ENCODE data around the gene JPH3.
A peak's percentile ranks its signal among the peaks of the same experiment; 100 is the strongest.

JPH3 gene

DNA sequence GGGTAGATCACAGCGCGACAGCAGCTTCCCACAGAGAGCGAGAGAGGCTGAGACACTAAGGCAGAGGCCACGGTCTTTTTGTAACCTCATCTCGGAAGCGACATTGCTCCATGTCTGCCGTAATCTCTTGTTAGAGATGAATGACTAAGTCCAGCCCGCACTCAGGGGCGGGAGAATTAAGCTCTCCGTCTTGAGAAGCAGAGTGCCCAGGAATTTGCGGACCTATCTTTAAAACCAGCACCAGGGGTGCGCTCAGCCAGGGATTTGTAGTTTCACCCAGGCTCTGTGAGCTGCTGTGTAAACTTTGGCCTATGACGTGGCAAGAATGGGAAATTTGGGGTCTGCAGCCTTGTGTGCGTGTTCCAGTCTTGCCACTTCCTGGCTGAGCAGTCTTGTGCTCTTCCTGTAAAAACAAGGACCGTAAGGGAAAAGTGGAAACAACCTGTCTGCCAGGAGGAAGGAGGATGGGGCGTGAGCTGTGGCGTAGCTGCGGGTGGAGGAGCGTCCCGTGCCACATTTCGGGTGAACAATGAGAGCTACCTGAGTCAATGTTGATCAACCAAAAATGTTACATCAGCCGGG is 16.0 kb upstream of the JPH3 start:
- peaks cover 20% of the 10 kb centered on the region for H3K27me3 ChIP-seq (replicated peaks; ENCODE audit: control insufficient read depth, insufficient read depth, low read length)
- no peak overlapping the region for H3K9ac ChIP-seq (ENCODE audit: low read length)
- H3K4me3 ChIP-seq (ENCODE audit: low read length), result no peak overlapping the region
- H3K9me3 ChIP-seq (ENCODE audit: control insufficient read depth, low read length), result no peaks in the 10 kb centered on the region
- peaks cover 37% of the 10 kb centered on the region for H3K4me1 ChIP-seq (ENCODE audit: control insufficient read depth, insufficient read depth, low read length)
- no peaks in the 10 kb centered on the region for H3K36me3 ChIP-seq (ENCODE audit: control insufficient read depth, insufficient read depth, low read length, severe bottlenecking)
- no peak for DNase-seq (ENCODE audit: low read depth)

DNA sequence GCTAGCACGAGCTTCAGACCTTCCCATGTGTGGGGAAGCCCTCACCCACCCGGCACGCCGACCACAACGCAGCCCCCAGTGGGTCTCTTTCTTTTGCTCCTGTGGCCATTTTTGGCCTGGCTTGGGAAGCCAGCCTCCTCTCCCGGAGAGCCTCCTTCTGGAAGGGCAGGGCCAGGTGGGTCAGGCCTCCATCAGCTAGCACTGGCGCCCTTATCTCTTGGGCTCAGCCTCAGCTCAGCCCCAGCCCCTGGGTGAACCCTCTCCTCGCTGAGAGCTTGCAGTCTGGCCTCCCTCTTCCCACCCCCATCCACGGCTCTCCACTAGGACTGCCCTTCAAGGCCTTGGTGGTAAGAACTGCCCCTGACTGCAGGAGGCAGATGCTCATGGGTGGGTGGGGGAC is 14.7 kb upstream of the JPH3 start:
- Histone ChIP-seq H3K27me3 (replicated peaks; ENCODE audit: control insufficient read depth, insufficient read depth, low read length) (peaks cover 32% of the 10 kb centered on the region), H3K4me3 (ENCODE audit: low read length) (no peak overlapping the region), H3K9me3 (ENCODE audit: control insufficient read depth, low read length) (no peaks in the 10 kb centered on the region), H3K9ac (ENCODE audit: low read length) (no peak overlapping the region), H3K36me3 (ENCODE audit: control insufficient read depth, insufficient read depth, low read length, severe bottlenecking) (no peaks in the 10 kb centered on the region), H3K4me1 (ENCODE audit: control insufficient read depth, insufficient read depth, low read length) (peaks cover 25% of the 10 kb centered on the region)
- no peak for DNase-seq (ENCODE audit: low read depth)

DNA sequence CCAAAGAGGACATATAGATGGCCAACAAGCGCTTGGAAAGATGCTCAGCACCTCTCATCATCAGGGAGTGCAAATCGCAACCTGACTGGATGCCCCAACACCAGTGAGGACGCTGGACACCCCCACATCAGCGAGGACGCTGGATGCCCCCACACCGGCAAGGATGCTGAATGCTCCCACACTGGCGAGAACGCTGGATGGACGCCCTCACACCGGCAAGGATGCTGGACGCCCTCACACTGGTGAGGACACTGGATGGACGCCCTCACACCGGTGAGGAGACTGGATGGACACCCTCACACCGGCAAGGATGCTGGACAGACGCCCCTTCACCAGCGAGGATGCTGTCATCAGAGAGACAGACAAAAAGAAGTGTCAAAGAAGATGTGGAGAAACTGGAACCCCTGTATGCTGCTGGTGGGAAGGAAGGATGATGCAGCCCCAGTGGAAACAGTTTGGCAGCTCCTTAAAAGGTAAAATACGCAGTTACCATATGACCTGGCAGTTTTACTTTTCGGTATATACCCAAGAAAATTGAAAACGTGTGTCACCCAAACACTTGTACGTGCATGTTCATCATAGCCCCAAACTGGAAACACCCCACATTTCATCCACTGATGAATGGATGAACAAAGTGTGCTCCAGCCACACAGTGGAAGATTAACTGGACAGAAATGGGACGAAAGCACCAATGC is 10.1 kb upstream of the JPH3 start:
- DNase-seq (ENCODE audit: low read depth), result no peak
- Histone ChIP-seq H3K4me1 (ENCODE audit: control insufficient read depth, insufficient read depth, low read length) (peaks cover 7% of the 10 kb centered on the region), H3K4me3 (ENCODE audit: low read length) (no peak overlapping the region)

GRCh38 chr16:87593710-87594258 is 8.5 kb upstream of the JPH3 start:
- H3K4me1 ChIP-seq (ENCODE audit: control insufficient read depth, insufficient read depth, low read length), result peaks cover 5% of the 10 kb centered on the region
- peaks cover 13% of the 10 kb centered on the region for H3K9me3 ChIP-seq (ENCODE audit: control insufficient read depth, low read length)
- H3K4me3 ChIP-seq (ENCODE audit: low read length), result no peak overlapping the region
- H3K27me3 ChIP-seq (replicated peaks; ENCODE audit: control insufficient read depth, insufficient read depth, low read length), result peaks cover 63% of the 10 kb centered on the region
- no peaks in the 10 kb centered on the region for H3K36me3 ChIP-seq (ENCODE audit: control insufficient read depth, insufficient read depth, low read length, severe bottlenecking)
- no peak for DNase-seq (ENCODE audit: low read depth)
- no peak overlapping the region for H3K9ac ChIP-seq (ENCODE audit: low read length)

More for the DNA sequence above, 10.1 kb upstream of the JPH3 start:
- Histone ChIP-seq H3K27me3 (replicated peaks; ENCODE audit: control insufficient read depth, insufficient read depth, low read length) (peaks cover 51% of the 10 kb centered on the region), H3K9ac (ENCODE audit: low read length) (no peak overlapping the region), H3K36me3 (ENCODE audit: control insufficient read depth, insufficient read depth, low read length, severe bottlenecking) (no peaks in the 10 kb centered on the region), H3K9me3 (ENCODE audit: control insufficient read depth, low read length) (no peaks in the 10 kb centered on the region)

DNA sequence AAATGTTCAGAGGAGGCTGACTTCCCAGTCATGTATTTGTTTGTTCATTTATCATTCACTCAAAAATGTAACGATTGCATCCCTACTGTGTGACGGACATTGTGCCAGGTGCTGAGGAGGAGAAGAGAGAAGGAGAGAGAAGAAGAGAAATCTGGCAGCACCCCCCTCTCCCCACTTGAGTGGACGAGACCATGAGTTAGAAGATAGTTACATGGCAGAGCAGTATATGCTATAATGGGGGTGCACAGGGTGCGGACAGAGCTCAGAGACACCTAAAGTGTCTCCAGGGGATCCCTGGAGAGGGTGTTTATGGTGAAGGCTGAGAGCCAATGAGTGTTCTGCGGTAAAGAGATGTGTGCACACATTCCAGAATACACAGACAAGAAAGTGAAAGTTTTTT is 6.6 kb upstream of the JPH3 start:
- Histone ChIP-seq H3K36me3 (ENCODE audit: control insufficient read depth, insufficient read depth, low read length, severe bottlenecking) (no peaks in the 10 kb centered on the region), H3K4me3 (ENCODE audit: low read length) (no peak overlapping the region), H3K9me3 (ENCODE audit: control insufficient read depth, low read length) (peaks cover 23% of the 10 kb centered on the region), H3K4me1 (ENCODE audit: control insufficient read depth, insufficient read depth, low read length) (no peaks in the 10 kb centered on the region), H3K27me3 (replicated peaks; ENCODE audit: control insufficient read depth, insufficient read depth, low read length) (peaks cover 68% of the 10 kb centered on the region), H3K9ac (ENCODE audit: low read length) (no peak overlapping the region)
- no peak for DNase-seq (ENCODE audit: low read depth)

GRCh38 chr16:87597324-87597830 is 4.9 kb upstream of the JPH3 start:
- H3K4me1 ChIP-seq (ENCODE audit: control insufficient read depth, insufficient read depth, low read length), result no peaks in the 10 kb centered on the region
- no peak overlapping the region for H3K9ac ChIP-seq (ENCODE audit: low read length)
- peaks cover 63% of the 10 kb centered on the region for H3K27me3 ChIP-seq (replicated peaks; ENCODE audit: control insufficient read depth, insufficient read depth, low read length)
- no peak for DNase-seq (ENCODE audit: low read depth)
- no peak overlapping the region for H3K4me3 ChIP-seq (ENCODE audit: low read length)
- peaks cover 23% of the 10 kb centered on the region for H3K9me3 ChIP-seq (ENCODE audit: control insufficient read depth, low read length)
- H3K36me3 ChIP-seq (ENCODE audit: control insufficient read depth, insufficient read depth, low read length, severe bottlenecking), result no peaks in the 10 kb centered on the region

DNA sequence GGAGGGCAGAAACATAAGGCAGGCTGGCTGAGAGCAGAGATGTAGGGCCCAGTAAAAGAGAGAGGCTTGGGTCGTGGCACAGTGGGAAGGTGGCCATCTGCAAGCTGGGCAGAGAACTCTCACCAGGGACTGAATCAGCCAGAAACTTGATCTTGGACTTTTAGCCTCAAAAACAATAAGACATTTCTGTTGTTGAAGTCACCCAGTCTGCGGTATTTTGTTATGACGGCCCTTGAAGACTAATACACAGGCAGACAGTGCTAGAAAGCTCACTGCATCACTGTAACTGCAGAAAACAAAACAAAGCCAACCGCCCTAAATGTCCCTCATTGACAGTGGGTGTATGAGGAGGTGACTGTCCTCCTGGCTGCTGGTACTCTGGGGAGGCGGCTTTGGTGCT is 3.9 kb upstream of the JPH3 start:
- DNase-seq (ENCODE audit: low read depth), result no peak
- Histone ChIP-seq H3K27me3 (replicated peaks; ENCODE audit: control insufficient read depth, insufficient read depth, low read length) (peaks cover 66% of the 10 kb centered on the region), H3K4me3 (ENCODE audit: low read length) (no peak overlapping the region), H3K9me3 (ENCODE audit: control insufficient read depth, low read length) (peaks cover 23% of the 10 kb centered on the region), H3K36me3 (ENCODE audit: control insufficient read depth, insufficient read depth, low read length, severe bottlenecking) (no peaks in the 10 kb centered on the region), H3K9ac (ENCODE audit: low read length) (no peak overlapping the region), H3K4me1 (ENCODE audit: control insufficient read depth, insufficient read depth, low read length) (peaks cover 2% of the 10 kb centered on the region)

GRCh38 chr16:87600246-87600645 is 2.1 kb upstream of the JPH3 start:
- Histone ChIP-seq H3K9me3 (ENCODE audit: control insufficient read depth, low read length) (peaks cover 23% of the 10 kb centered on the region), H3K36me3 (ENCODE audit: control insufficient read depth, insufficient read depth, low read length, severe bottlenecking) (no peaks in the 10 kb centered on the region), H3K4me1 (ENCODE audit: control insufficient read depth, insufficient read depth, low read length) (peaks cover 2% of the 10 kb centered on the region), H3K27me3 (replicated peaks; ENCODE audit: control insufficient read depth, insufficient read depth, low read length) (peaks cover 65% of the 10 kb centered on the region), H3K4me3 (ENCODE audit: low read length) (no peak overlapping the region), H3K9ac (ENCODE audit: low read length) (no peak overlapping the region)
- DNase-seq (ENCODE audit: low read depth), result no peak

DNA sequence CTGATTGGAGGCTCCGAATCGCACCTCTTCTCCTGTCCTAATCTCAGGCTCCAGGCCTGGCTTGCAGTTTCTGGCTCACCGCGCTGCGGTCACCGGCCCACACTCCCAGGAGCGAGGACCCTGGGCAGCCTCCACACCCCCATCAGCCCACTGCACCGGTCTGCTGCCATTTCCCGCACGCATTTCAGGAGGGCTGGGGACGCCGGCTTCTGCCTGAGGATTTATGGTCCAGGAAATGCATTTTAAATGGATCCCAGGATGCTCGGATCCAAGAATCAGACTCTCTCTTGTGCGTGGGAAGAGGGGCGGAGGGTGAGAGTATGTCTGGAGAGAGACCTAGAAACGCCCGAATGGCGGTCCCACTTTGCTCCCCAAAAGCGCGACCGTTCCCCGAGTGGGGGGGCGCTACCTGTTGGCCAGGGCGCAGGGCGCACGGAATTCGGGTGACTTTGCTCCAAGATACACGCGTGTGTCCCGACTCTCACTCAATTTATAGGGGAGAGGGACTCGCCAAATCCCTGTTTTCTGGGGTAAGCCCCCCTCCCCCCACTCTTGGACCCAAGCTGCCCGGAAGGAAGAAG is 817 bp upstream of the JPH3 start:
- H3K4me3 ChIP-seq (ENCODE audit: low read length), result no peak overlapping the region
- H3K36me3 ChIP-seq (ENCODE audit: control insufficient read depth, insufficient read depth, low read length, severe bottlenecking), result no peaks in the 10 kb centered on the region
- H3K4me1 ChIP-seq (ENCODE audit: control insufficient read depth, insufficient read depth, low read length), result peaks cover 2% of the 10 kb centered on the region
- peaks cover 23% of the 10 kb centered on the region for H3K9me3 ChIP-seq (ENCODE audit: control insufficient read depth, low read length)
- H3K9ac ChIP-seq (ENCODE audit: low read length), result no peak overlapping the region
- H3K27me3 ChIP-seq (replicated peaks; ENCODE audit: control insufficient read depth, insufficient read depth, low read length), result peaks cover 73% of the 10 kb centered on the region
- DNase-seq (ENCODE audit: low read depth), result no peak

DNA sequence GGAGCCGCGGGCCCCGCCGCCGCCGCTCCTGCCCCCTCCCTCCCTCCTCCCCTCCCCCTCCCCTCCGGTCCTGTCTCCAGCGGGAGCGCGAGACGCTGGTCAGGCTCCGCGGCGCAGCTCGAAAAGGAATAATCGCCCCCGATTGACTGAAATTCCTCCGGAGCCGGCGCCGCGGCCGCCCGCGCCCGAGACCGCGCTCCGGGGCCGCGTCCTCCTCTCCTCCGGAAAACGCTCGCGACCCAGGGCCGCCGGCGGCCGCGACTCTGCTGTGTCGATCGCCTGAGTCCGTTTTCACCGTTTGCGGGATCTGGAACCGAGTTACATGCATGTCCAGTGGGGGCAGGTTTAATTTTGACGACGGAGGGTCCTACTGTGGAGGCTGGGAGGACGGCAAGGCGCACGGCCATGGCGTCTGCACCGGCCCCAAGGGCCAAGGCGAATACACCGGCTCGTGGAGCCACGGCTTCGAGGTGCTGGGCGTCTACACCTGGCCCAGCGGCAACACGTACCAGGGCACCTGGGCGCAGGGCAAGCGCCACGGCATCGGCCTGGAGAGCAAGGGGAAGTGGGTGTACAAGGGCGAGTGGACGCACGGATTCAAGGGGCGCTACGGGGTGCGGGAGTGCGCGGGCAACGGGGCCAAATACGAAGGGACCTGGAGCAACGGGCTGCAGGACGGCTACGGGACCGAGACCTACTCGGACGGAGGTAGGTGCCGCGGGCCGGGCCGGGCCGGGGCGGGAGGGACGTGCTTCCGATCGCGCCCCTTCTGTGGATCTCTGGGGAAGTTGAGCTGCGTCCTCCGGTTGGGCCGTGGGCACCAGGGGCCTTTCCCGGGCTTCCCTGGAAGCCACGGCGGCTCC is 744 bp downstream of the JPH3 start:
- H3K4me1 ChIP-seq (ENCODE audit: control insufficient read depth, insufficient read depth, low read length), result peaks cover 2% of the 10 kb centered on the region
- H3K4me3 ChIP-seq (ENCODE audit: low read length), result no peak overlapping the region
- peaks cover 16% of the 10 kb centered on the region for H3K9me3 ChIP-seq (ENCODE audit: control insufficient read depth, low read length)
- peak; percentile 11 for DNase-seq (ENCODE audit: low read depth)
- peaks cover 65% of the 10 kb centered on the region for H3K27me3 ChIP-seq (replicated peaks; ENCODE audit: control insufficient read depth, insufficient read depth, low read length)
- no peak overlapping the region for H3K9ac ChIP-seq (ENCODE audit: low read length)
- H3K36me3 ChIP-seq (ENCODE audit: control insufficient read depth, insufficient read depth, low read length, severe bottlenecking), result no peaks in the 10 kb centered on the region

Measured in adipocyte (in vitro differentiated cells).